HEK293 (cell line): ENCODE measurements around the gene BPIFA1.

Experiments
- CTCF ChIA-PET: fragments of 350-600 bp; formaldehyde crosslinking; extraction: SDS; loops from one replicate; lab custom pipeline; 2021; ENCODE audit warnings: antibody characterized with exemption; lab: Yijun Ruan, JAX
- POLR2A ChIA-PET: fragments of 300-600 bp; formaldehyde crosslinking; extraction: SDS; loops from one replicate; lab custom pipeline; 2020; ENCODE audit warnings: antibody characterized with exemption, inconsistent platforms; lab: Yijun Ruan, JAX
- H3K27ac ChIP-seq: fragments of 200-500 bp; sonication (Bioruptor generic); 2 replicates; pipeline ENCODE4 v1.5.1; 2014; ENCODE audit warnings: low read depth, low read length, control low read depth, inconsistent platforms; ENCODE audit errors: extremely low read depth
- H3K36me3 ChIP-seq, 2 experiments: fragments of 200-500 bp in 1 of 2; sonication (Bioruptor generic) in 1 of 2; 1 replicate in 1 of 2; 2 replicates in 1 of 2; pipeline ENCODE4 v1.5.1; 2014 to 2017; ENCODE audit warnings: inconsistent platforms in 2 of 2, low read length in 2 of 2; ENCODE audit not compliant: control insufficient read depth in 2 of 2, insufficient read depth in 1 of 2
- H3K4me1 ChIP-seq: fragments of 200-500 bp; sonication (Bioruptor generic); 2 replicates; pipeline ENCODE4 v1.5.1; 2014; ENCODE audit warnings: mild to moderate bottlenecking, low read length, inconsistent platforms; ENCODE audit not compliant: control insufficient read depth, insufficient read depth
- H3K4me3 ChIP-seq: 2 replicates; pipeline ENCODE4 v1.5.1; 2011; ENCODE audit warnings: low read depth, mild to moderate bottlenecking, control low read depth, low read length, moderate library complexity
- H3K9me3 ChIP-seq: fragments of 200-500 bp; sonication (Bioruptor generic); 2 replicates; pipeline ENCODE4 v1.5.1; 2014; ENCODE audit warnings: low read depth, low read length, inconsistent platforms; ENCODE audit not compliant: control insufficient read depth, insufficient read depth
- SCRT1 ChIP-seq: fragments of 450-650 bp; formaldehyde crosslinking; IDR thresholded peaks from 2 replicates; pipeline ENCODE4 v1.5.1; 2016; ENCODE audit warnings: missing biosample characterization, missing genetic modification characterization, borderline replicate concordance
- SETDB1 ChIP-seq: IDR thresholded peaks from one replicate; pipeline ENCODE4 v1.6.1; 2017; ENCODE audit warnings: mild to moderate bottlenecking, low read length, moderate library complexity, mixed read lengths; ENCODE audit not compliant: insufficient read length
- YY1 ChIP-seq: fragments of 450-650 bp; formaldehyde crosslinking; IDR thresholded peaks from 2 replicates; pipeline ENCODE4 v1.5.1; 2018; ENCODE audit warnings: missing biosample characterization, missing genetic modification characterization
- YY2 ChIP-seq: fragments of 450-650 bp; formaldehyde crosslinking; IDR thresholded peaks from 2 replicates; pipeline ENCODE4 v1.5.1; 2016; ENCODE audit warnings: missing biosample characterization, missing genetic modification characterization
- ZNF214 ChIP-seq: fragments of 450-650 bp; formaldehyde crosslinking; IDR thresholded peaks from 2 replicates; pipeline ENCODE4 v1.5.1; 2017; ENCODE audit warnings: missing biosample characterization, mild to moderate bottlenecking, missing genetic modification characterization, borderline replicate concordance
- ZNF23 ChIP-seq: fragments of 450-650 bp; formaldehyde crosslinking; IDR thresholded peaks from 2 replicates; pipeline ENCODE4 v1.5.1; 2016; ENCODE audit warnings: missing biosample characterization, missing genetic modification characterization, borderline replicate concordance
- ZNF24 ChIP-seq: fragments of 450-650 bp; formaldehyde crosslinking; IDR thresholded peaks from 2 replicates; pipeline ENCODE4 v1.5.1; 2016; ENCODE audit warnings: missing biosample characterization, missing genetic modification characterization
- ZNF426 ChIP-seq: fragments of 450-650 bp; formaldehyde crosslinking; IDR thresholded peaks from 2 replicates; pipeline ENCODE4 v1.5.1; 2017; ENCODE audit warnings: missing biosample characterization, missing genetic modification characterization, mild to moderate bottlenecking, inconsistent platforms, moderate library complexity
- ZNF529 ChIP-seq: fragments of 450-650 bp; formaldehyde crosslinking; IDR thresholded peaks from 2 replicates; pipeline ENCODE4 v1.5.1; 2017; ENCODE audit warnings: missing genetic modification characterization, missing biosample characterization; ENCODE audit not compliant: insufficient replicate concordance
- ZNF629 ChIP-seq: fragments of 450-650 bp; formaldehyde crosslinking; IDR thresholded peaks from 2 replicates; pipeline ENCODE4 v1.5.1; 2017; ENCODE audit warnings: missing biosample characterization, missing genetic modification characterization
- ZNF670 ChIP-seq: fragments of 450-650 bp; formaldehyde crosslinking; IDR thresholded peaks from 2 replicates; pipeline ENCODE4 v1.5.1; 2016; ENCODE audit warnings: missing biosample characterization, missing genetic modification characterization, low read depth
- ZNF701 ChIP-seq: fragments of 450-650 bp; formaldehyde crosslinking; IDR thresholded peaks from 2 replicates; pipeline ENCODE4 v1.5.1; 2016; ENCODE audit warnings: missing biosample characterization, missing genetic modification characterization
- ZNF76 ChIP-seq: fragments of 450-650 bp; formaldehyde crosslinking; IDR thresholded peaks from 2 replicates; pipeline ENCODE4; 2016; ENCODE audit warnings: low read depth, missing biosample characterization, missing genetic modification characterization, borderline replicate concordance
- ZNF792 ChIP-seq: fragments of 450-650 bp; formaldehyde crosslinking; IDR thresholded peaks from 2 replicates; pipeline ENCODE4 v1.5.1; 2016; ENCODE audit warnings: missing biosample characterization, missing genetic modification characterization
- TF ChIP-seq, protein P1 (sequence below): fragments of 450-650 bp; formaldehyde crosslinking; IDR thresholded peaks from 2 replicates; pipeline ENCODE4 v1.5.1; 2016; ENCODE audit warnings: missing biosample characterization, missing genetic modification characterization
- TF ChIP-seq, protein P2 (sequence below): fragments of 450-650 bp; formaldehyde crosslinking; IDR thresholded peaks from 2 replicates; pipeline ENCODE4 v1.5.1; 2016; ENCODE audit warnings: missing biosample characterization, missing genetic modification characterization
- TF ChIP-seq, protein P3 (sequence below): fragments of 450-650 bp; IDR thresholded peaks from 2 replicates; pipeline ENCODE4 v1.5.1; 2018; ENCODE audit warnings: missing biosample characterization, mild to moderate bottlenecking, missing genetic modification characterization
- TF ChIP-seq, protein P4 (sequence below): fragments of 450-650 bp; formaldehyde crosslinking; IDR thresholded peaks from 2 replicates; pipeline ENCODE4 v1.5.1; 2016; ENCODE audit warnings: missing biosample characterization, missing genetic modification characterization

Gene BPIFA1

DNA sequence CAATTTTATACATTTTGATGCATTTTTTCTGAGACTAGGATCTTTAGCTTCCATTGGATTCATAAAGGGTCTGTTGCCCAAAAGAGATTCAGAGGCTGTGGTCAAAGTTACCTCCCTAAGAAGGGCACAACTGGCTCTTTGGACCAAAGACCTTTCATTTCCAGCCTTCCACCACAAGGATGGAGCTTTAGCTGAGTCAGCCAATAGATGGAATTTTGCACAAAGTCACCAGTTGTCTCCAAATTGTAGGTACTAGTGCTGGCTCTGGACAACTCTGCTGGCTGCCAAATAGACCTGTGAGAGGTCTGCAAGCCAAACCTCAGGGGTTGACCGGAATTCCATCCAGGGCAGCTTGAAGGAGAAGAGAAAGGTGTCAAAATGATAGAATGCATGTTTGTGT, 555 bp downstream of the BPIFA1 start:
- H3K4me3 ChIP-seq = no peak overlapping the region
- CTCF ChIA-PET = interaction anchor here (0.7 kb wide), 1 partner anchor 60 kb away, joined by 3 read pairs; no protein-coding TSS in a partner anchor

DNA sequence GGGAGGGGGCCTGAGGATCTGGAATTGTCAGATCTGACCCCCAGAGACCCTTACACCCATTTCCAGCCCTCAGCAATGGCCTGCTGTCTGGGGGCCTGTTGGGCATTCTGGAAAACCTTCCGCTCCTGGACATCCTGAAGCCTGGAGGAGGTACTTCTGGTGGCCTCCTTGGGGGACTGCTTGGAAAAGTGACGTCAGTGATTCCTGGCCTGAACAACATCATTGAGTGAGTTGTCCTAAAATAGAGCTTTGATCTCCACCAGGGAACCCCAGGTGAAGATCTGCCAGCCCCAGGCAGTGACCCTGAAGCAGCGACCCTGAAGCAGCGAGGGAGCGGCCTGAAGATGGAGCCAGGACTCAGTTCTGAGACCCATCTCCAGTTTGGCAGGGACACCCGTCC, 2.2 kb downstream of the BPIFA1 start:
- ChIA-PET CTCF (no interaction called here), POLR2A (no interaction called here)
- Histone ChIP-seq H3K9me3 (no peaks in the 10 kb centered on the region), H3K4me1 (no peaks in the 10 kb centered on the region), H3K27ac (no peak overlapping the region), H3K36me3 (no peaks in the 10 kb centered on the region), H3K4me3 (no peak overlapping the region)
- TF ChIP-seq YY1 (tag by site-specific recombination) = no peak

More for the DNA sequence above, 555 bp downstream of the BPIFA1 start:
- Histone ChIP-seq H3K27ac (no peak overlapping the region), H3K4me1 (no peaks in the 10 kb centered on the region), H3K9me3 (no peaks in the 10 kb centered on the region), H3K36me3 (no peaks in the 10 kb centered on the region)
- POLR2A ChIA-PET = no interaction called here
- TF ChIP-seq SETDB1 (no peak), ZNF529 (tag by site-specific recombination) (no peak), ZNF426 (tag by site-specific recombination) (no peak), YY2 (tag by site-specific recombination) (no peak), ZNF214 (tag by site-specific recombination) (no peak), ZNF670 (tag by site-specific recombination) (no peak), ZNF629 (no peak), ZNF23 (no peak), ZNF24 (tag by site-specific recombination) (no peak), ZNF701 (tag by site-specific recombination) (no peak), ZNF792 (no peak), ZNF76 (tag by site-specific recombination) (no peak), SCRT1 (tag by site-specific recombination) (no peak)
- TF ChIP-seq, protein P1, sequence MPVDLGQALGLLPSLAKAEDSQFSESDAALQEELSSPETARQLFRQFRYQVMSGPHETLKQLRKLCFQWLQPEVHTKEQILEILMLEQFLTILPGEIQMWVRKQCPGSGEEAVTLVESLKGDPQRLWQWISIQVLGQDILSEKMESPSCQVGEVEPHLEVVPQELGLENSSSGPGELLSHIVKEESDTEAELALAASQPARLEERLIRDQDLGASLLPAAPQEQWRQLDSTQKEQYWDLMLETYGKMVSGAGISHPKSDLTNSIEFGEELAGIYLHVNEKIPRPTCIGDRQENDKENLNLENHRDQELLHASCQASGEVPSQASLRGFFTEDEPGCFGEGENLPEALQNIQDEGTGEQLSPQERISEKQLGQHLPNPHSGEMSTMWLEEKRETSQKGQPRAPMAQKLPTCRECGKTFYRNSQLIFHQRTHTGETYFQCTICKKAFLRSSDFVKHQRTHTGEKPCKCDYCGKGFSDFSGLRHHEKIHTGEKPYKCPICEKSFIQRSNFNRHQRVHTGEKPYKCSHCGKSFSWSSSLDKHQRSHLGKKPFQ (tag by site-specific recombination) = no peak
- TF ChIP-seq, protein P2, sequence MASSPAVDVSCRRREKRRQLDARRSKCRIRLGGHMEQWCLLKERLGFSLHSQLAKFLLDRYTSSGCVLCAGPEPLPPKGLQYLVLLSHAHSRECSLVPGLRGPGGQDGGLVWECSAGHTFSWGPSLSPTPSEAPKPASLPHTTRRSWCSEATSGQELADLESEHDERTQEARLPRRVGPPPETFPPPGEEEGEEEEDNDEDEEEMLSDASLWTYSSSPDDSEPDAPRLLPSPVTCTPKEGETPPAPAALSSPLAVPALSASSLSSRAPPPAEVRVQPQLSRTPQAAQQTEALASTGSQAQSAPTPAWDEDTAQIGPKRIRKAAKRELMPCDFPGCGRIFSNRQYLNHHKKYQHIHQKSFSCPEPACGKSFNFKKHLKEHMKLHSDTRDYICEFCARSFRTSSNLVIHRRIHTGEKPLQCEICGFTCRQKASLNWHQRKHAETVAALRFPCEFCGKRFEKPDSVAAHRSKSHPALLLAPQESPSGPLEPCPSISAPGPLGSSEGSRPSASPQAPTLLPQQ (tag by site-specific recombination) = no peak
- TF ChIP-seq, protein P3, sequence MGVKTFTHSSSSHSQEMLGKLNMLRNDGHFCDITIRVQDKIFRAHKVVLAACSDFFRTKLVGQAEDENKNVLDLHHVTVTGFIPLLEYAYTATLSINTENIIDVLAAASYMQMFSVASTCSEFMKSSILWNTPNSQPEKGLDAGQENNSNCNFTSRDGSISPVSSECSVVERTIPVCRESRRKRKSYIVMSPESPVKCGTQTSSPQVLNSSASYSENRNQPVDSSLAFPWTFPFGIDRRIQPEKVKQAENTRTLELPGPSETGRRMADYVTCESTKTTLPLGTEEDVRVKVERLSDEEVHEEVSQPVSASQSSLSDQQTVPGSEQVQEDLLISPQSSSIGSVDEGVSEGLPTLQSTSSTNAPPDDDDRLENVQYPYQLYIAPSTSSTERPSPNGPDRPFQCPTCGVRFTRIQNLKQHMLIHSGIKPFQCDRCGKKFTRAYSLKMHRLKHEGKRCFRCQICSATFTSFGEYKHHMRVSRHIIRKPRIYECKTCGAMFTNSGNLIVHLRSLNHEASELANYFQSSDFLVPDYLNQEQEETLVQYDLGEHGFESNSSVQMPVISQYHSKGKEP (tag by site-specific recombination) = no peak
- TF ChIP-seq, protein P4, sequence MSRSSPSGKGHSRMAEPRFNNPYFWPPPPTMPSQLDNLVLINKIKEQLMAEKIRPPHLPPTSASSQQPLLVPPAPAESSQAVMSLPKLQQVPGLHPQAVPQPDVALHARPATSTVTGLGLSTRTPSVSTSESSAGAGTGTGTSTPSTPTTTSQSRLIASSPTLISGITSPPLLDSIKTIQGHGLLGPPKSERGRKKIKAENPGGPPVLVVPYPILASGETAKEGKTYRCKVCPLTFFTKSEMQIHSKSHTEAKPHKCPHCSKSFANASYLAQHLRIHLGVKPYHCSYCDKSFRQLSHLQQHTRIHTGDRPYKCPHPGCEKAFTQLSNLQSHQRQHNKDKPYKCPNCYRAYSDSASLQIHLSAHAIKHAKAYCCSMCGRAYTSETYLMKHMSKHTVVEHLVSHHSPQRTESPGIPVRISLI = no peak
